Smooth muscle cell (in vitro differentiated cells): ENCODE measurements around the gene EHF. TPM values are rescaled to one million over a fixed set of nuclear protein-coding genes. Genes with fewer than 3 reads are reported as not detected.

Source experiments
- DNase-seq: peaks from one replicate; lab custom pipeline; 2025; ENCODE audit not compliant: unreplicated experiment; lab: John Stamatoyannopoulos, UW
- H2AFZ ChIP-seq: fragments of 200-600 bp; sonication (generic); 2 replicates; pipeline ENCODE4 v1.6.0; 2016; ENCODE audit warnings: antibody characterized with exemption, low read depth, mild to moderate bottlenecking
- H3F3A ChIP-seq: fragments of 200-600 bp; sonication (generic); 2 replicates; pipeline ENCODE4 v1.6.0; 2017; ENCODE audit warnings: antibody characterized with exemption, low read depth
- H3K27ac ChIP-seq: fragments of 200-600 bp; sonication (generic); 2 replicates; pipeline ENCODE4 v1.5.1; 2016; ENCODE audit warnings: low read depth, mild to moderate bottlenecking
- H3K27me3 ChIP-seq: fragments of 200-600 bp; sonication (generic); 2 replicates; pipeline ENCODE4 v1.6.1; 2016; ENCODE audit warnings: low read depth, mild to moderate bottlenecking
- H3K36me3 ChIP-seq: fragments of 200-600 bp; sonication (generic); 2 replicates; pipeline ENCODE4 v1.5.1; 2016; ENCODE audit warnings: low read depth
- H3K4me1 ChIP-seq: fragments of 200-600 bp; sonication (generic); 2 replicates; pipeline ENCODE4 v1.5.1; 2016; ENCODE audit warnings: low read depth
- H3K4me2 ChIP-seq: fragments of 200-600 bp; sonication (generic); 2 replicates; pipeline ENCODE4 v1.6.0; 2016; ENCODE audit warnings: mild to moderate bottlenecking
- H3K4me3 ChIP-seq: fragments of 200-600 bp; sonication (generic); 2 replicates; pipeline ENCODE4 v1.5.1; 2016; ENCODE audit warnings: mild to moderate bottlenecking
- H3K79me2 ChIP-seq: fragments of 200-600 bp; sonication (generic); 2 replicates; pipeline ENCODE4 v1.6.0; 2016; ENCODE audit warnings: low read depth, mild to moderate bottlenecking
- H3K9ac ChIP-seq: fragments of 200-600 bp; sonication (generic); 2 replicates; pipeline ENCODE4 v1.6.0; 2016; ENCODE audit warnings: low read depth
- H3K9me3 ChIP-seq: fragments of 200-600 bp; sonication (generic); replicated peaks from 2 replicates; pipeline ENCODE4 v1.5.1; 2016; ENCODE audit warnings: low read depth
- H4K20me1 ChIP-seq: fragments of 200-600 bp; sonication (generic); 2 replicates; pipeline ENCODE4 v1.6.0; 2016; ENCODE audit warnings: low read depth
- CTCF ChIP-seq: fragments of 200-600 bp; sonication (generic); IDR thresholded peaks from 2 replicates; pipeline ENCODE4 v1.5.1; 2017; ENCODE audit warnings: borderline replicate concordance, mild to moderate bottlenecking, antibody characterized with exemption; ENCODE audit not compliant: insufficient read depth, poor library complexity, severe bottlenecking
- WGBS: methylation state at CpG from one replicate; pipeline ENCODE4 v1.1.7; 2016; ENCODE audit warnings: low lambda C conversion rate; 5-methylcytosine and 5-hydroxymethylcytosine counted together
- polyA plus RNA-seq: library from polyadenylated mRNA; unstranded; fragments of >200 nt; fragmentation: Nextera tagmentation; extraction: Ambion mirVana; gene quantifications from 2 replicates; pipeline ENCODE4 v1.2.1, GENCODE V29; 2016
- total RNA-seq: library from RNA; depleted of rRNA; stranded (reverse); fragments of >200 nt; gene quantifications from 2 replicates; pipeline ENCODE4 v1.2.3, GENCODE V29; 2014

The EHF gene
- total and polyA plus RNA-seq, 2 experiments from 2014 or later = 0.63 to 1.7 TPM

GRCh38 chr11:34656062-34656720 is 35.3 kb downstream of the EHF start:
- no peak for DNase-seq
- Histone ChIP-seq H2AFZ (no peak overlapping the region), H3K9ac (no peak overlapping the region), H3K4me3 (no peak overlapping the region), H3K27ac (no peak overlapping the region), H3K9me3 (no peaks in the 10 kb centered on the region), H3K79me2 (no peaks in the 10 kb centered on the region), H3F3A (no peaks in the 10 kb centered on the region), H3K36me3 (no peaks in the 10 kb centered on the region), H4K20me1 (no peaks in the 10 kb centered on the region), H3K4me2 (no peak overlapping the region), H3K4me1 (peaks cover 21% of the 10 kb centered on the region), H3K27me3 (no peaks in the 10 kb centered on the region)
- TF ChIP-seq CTCF = no peak
- WGBS = 91% methylated on average over 5 of the region's 5 CpGs

- peaks cover 19% of the 10 kb centered on the region for H3K4me1 ChIP-seq
- H2AFZ ChIP-seq = no peak overlapping the region
- H3K9ac ChIP-seq = no peak overlapping the region
- no peak overlapping the region for H3K4me2 ChIP-seq
- no peak overlapping the region for H3K4me3 ChIP-seq
- 92% methylated on average over 14 of the region's 14 CpGs for WGBS
- H4K20me1 ChIP-seq = no peaks in the 10 kb centered on the region
- H3K9me3 ChIP-seq = no peaks in the 10 kb centered on the region
- no peaks in the 10 kb centered on the region for H3K79me2 ChIP-seq
- no peak for TF ChIP-seq CTCF
- no peak for DNase-seq
- no peaks in the 10 kb centered on the region for H3K36me3 ChIP-seq
- no peaks in the 10 kb centered on the region for H3F3A ChIP-seq
- no peaks in the 10 kb centered on the region for H3K27me3 ChIP-seq
- no peak overlapping the region for H3K27ac ChIP-seq
Observed at GRCh38 chr11:34658071-34659015, 37.5 kb downstream of the EHF start.

DNA sequence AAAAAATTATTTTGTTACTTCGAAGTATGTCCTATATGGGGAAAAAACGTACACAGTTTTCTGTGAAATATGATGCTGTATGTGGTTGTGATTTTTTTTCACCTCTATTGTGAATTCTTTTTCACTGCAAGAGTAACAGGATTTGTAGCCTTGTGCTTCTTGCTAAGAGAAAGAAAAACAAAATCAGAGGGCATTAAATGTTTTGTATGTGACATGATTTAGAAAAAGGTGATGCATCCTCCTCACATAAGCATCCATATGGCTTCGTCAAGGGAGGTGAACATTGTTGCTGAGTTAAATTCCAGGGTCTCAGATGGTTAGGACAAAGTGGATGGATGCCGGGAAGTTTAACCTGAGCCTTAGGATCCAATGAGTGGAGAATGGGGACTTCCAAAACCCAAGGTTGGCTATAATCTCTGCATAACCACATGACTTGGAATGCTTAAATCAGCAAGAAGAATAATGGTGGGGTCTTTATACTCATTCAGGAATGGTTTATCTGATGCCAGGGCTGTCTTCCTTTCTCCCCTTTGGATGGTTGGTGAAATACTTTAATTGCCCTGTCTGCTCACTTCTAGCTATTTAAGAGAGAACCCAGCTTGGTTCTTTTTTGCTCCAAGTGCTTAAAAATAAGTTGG is 38.3 kb downstream of the EHF start:
- no peak for DNase-seq
- no peak overlapping the region for H3K4me3 ChIP-seq

More for the DNA sequence above, 38.3 kb downstream of the EHF start:
- H3K9ac ChIP-seq = no peak overlapping the region
- no peak overlapping the region for H3K4me2 ChIP-seq
- H3K9me3 ChIP-seq = no peaks in the 10 kb centered on the region
- peaks cover 11% of the 10 kb centered on the region for H3K4me1 ChIP-seq
- no peaks in the 10 kb centered on the region for H4K20me1 ChIP-seq
- no peaks in the 10 kb centered on the region for H3K27me3 ChIP-seq
- no peak for TF ChIP-seq CTCF
- 94% methylated on average over 4 of the region's 4 CpGs for WGBS
- H2AFZ ChIP-seq = no peak overlapping the region
- H3K27ac ChIP-seq = no peak overlapping the region
- H3K79me2 ChIP-seq = no peaks in the 10 kb centered on the region
- no peaks in the 10 kb centered on the region for H3F3A ChIP-seq
- no peaks in the 10 kb centered on the region for H3K36me3 ChIP-seq
